B cell (primary cell): ENCODE data around the gene RIPK1. TPM values are rescaled to one million over a fixed set of nuclear protein-coding genes. Genes with fewer than 3 reads are reported as not detected.

ENCODE experiments used
- ATAC-seq: fragments of 200-7000 bp; cut with Tn5 transposase; one replicate; pipeline ENCODE4 v1.10.0; 2021; ENCODE audit warnings: low read depth, mild to moderate bottlenecking, moderate number of reproducible peaks, moderate library complexity
- CTCF ChIA-PET: fragments of 350-600 bp; sonication (Branson Sonifier 250); formaldehyde crosslinking; loops from one replicate; lab custom pipeline; 2021; ENCODE audit warnings: antibody characterized with exemption, inconsistent platforms; lab: Charles Lee
- POLR2A ChIA-PET: fragments of 350-600 bp; sonication (Branson Sonifier 250); formaldehyde crosslinking; loops from one replicate; lab custom pipeline; 2021; ENCODE audit warnings: antibody characterized with exemption; lab: Charles Lee
- DNase-seq: peaks from one replicate; pipeline ENCODE4 v3.0.0; 2013
- H2AFZ ChIP-seq: 2 replicates; pipeline ENCODE4 v1.6.1; 2012; ENCODE audit warnings: mild to moderate bottlenecking, low read depth, low read length; ENCODE audit not compliant: insufficient read depth, poor library complexity, severe bottlenecking
- H3K27ac ChIP-seq, 2 donors: 1 replicate in 1 of 2; 2 replicates in 1 of 2; pipeline ENCODE4 v1.5.1; 2012 to 2013; ENCODE audit warnings: low read length in 2 of 2, mild to moderate bottlenecking in 2 of 2, moderate library complexity in 1 of 2
- H3K27me3 ChIP-seq, 4 experiments: fragments of 200-600 bp in 1 of 4; sonication (generic) in 1 of 4; replicated peaks in 1 of 4; 1 replicate in 2 of 4; 2 replicates in 2 of 4; pipeline versions ENCODE4 v1.6.1 to v1.7.0; 2013 to 2016; ENCODE audit warnings: low read length in 3 of 4, mild to moderate bottlenecking in 2 of 4, mixed read lengths in 1 of 4, moderate library complexity in 1 of 4; ENCODE audit not compliant: insufficient read depth in 4 of 4, control insufficient read depth in 3 of 4; ENCODE audit errors: control extremely low read depth in 1 of 4
- H3K36me3 ChIP-seq, 2 experiments: replicated peaks in 1 of 2; 1 replicate in 1 of 2; 2 replicates in 1 of 2; pipeline versions ENCODE4 v1.6.1 to v1.7.1; 2013; ENCODE audit warnings: low read length in 1 of 2; ENCODE audit not compliant: insufficient read depth in 2 of 2, control insufficient read depth in 1 of 2; ENCODE audit errors: control extremely low read depth in 1 of 2, extremely low read depth in 1 of 2
- H3K4me1 ChIP-seq, 2 donors: fragments of 200-600 bp in 1 of 2; sonication (generic) in 1 of 2; 1 replicate in 1 of 2; 2 replicates in 1 of 2; pipeline versions ENCODE4 v1.5.1 to v1.6.1; 2013 to 2017; ENCODE audit warnings: low read length in 2 of 2; ENCODE audit not compliant: control insufficient read depth in 2 of 2, insufficient read depth in 2 of 2
- H3K4me2 ChIP-seq: replicated peaks from 2 replicates; pipeline ENCODE3; 2012; ENCODE audit warnings: mild to moderate bottlenecking, low read depth, low read length; ENCODE audit not compliant: poor library complexity, severe bottlenecking
- H3K4me3 ChIP-seq, 5 experiments: fragments of 200-600 bp in 1 of 5; sonication (generic) in 1 of 5; 1 replicate in 3 of 5; 2 replicates in 2 of 5; pipeline versions ENCODE4 v1.5.1 to v1.7.0; 2011 to 2016; ENCODE audit warnings: low read length in 4 of 5, mild to moderate bottlenecking in 4 of 5, low read depth in 2 of 5, control low read depth in 1 of 5, moderate library complexity in 1 of 5; ENCODE audit not compliant: insufficient read depth in 1 of 5; ENCODE audit errors: control extremely low read depth in 1 of 5, extremely low read depth in 1 of 5
- H3K79me2 ChIP-seq: fragments of 200-600 bp; sonication (generic); one replicate; pipeline ENCODE4 v1.6.0; 2016; ENCODE audit warnings: low read length; ENCODE audit not compliant: control insufficient read depth, insufficient read depth
- H3K9ac ChIP-seq: fragments of 200-600 bp; sonication (generic); 2 replicates; pipeline ENCODE4 v1.6.1; 2017; ENCODE audit warnings: mild to moderate bottlenecking, low read length, moderate library complexity
- H3K9me3 ChIP-seq, 3 donors: one replicate each; pipeline versions ENCODE4 v1.6.1 to v1.7.1; 2013; ENCODE audit warnings: low read length in 2 of 3; ENCODE audit not compliant: control insufficient read depth in 2 of 3, insufficient read depth in 1 of 3; ENCODE audit errors: control extremely low read depth in 1 of 3
- H4K20me1 ChIP-seq: 2 replicates; pipeline ENCODE4 v1.6.0; 2012; ENCODE audit warnings: mild to moderate bottlenecking, low read length; ENCODE audit not compliant: insufficient read depth, control insufficient read depth, poor library complexity, severe bottlenecking
- H3K27ac Mint-ChIP-seq: one replicate; pipeline ENCODE4 v1.8.0; 2021; ENCODE audit warnings: mixed read lengths
- H3K27me3 Mint-ChIP-seq: one replicate; pipeline ENCODE4 v1.8.0; 2021; ENCODE audit warnings: mixed read lengths
- H3K4me1 Mint-ChIP-seq: one replicate; pipeline ENCODE4 v1.8.0; 2021; ENCODE audit warnings: mixed read lengths
- H3K4me3 Mint-ChIP-seq: one replicate; pipeline ENCODE4 v1.8.0; 2021; ENCODE audit warnings: mixed read lengths
- H3K9me3 Mint-ChIP-seq: one replicate; pipeline ENCODE4 v1.8.0; 2022; ENCODE audit warnings: mixed read lengths; ENCODE audit not compliant: insufficient read depth
- EZH2 ChIP-seq: IDR thresholded peaks from 2 replicates; pipeline ENCODE4 v1.6.1; 2012; ENCODE audit warnings: borderline replicate concordance, low read depth, mild to moderate bottlenecking, moderate library complexity, low read length; ENCODE audit not compliant: insufficient read depth, poor library complexity, severe bottlenecking
- WGBS: methylation state at CpG from one replicate; pipeline ENCODE4 v1.1.5; 2013; ENCODE audit warnings: missing lambda C conversion rate; ENCODE audit not compliant: insufficient coverage; 5-methylcytosine and 5-hydroxymethylcytosine counted together
- intact Hi-C: fragments of 100-400 bp; cut with micrococcal nuclease; formaldehyde crosslinking; loops from one replicate; pipeline ENCODE4 v1.10.0; 2022
- polyA plus RNA-seq: library from polyadenylated mRNA; depleted of rRNA; stranded (reverse); fragments of >200 nt; gene quantifications from 2 replicates; pipeline ENCODE4 v1.2.3, GENCODE V29; 2012
- total RNA-seq, 2 donors: library from RNA; stranded (reverse); fragments of 120-200 nt in 1 of 2; gene quantifications; 1 replicate in 1 of 2; 2 replicates in 1 of 2; pipeline versions ENCODE4 v1.2.3 to v1.2.4, GENCODE V29; 2013 to 2022
- TF ChIP-seq, protein P1 (sequence below): fragments of 200-600 bp; IDR thresholded peaks from one replicate; pipeline ENCODE4 v1.8.0; 2022; ENCODE audit warnings: antibody characterized with exemption, mild to moderate bottlenecking

The RIPK1 gene
- total and polyA plus RNA-seq, 2 donors (not counting 1 experiment from before 2014, with no cell fraction given): 7.3 to 26.2 TPM

DNA sequence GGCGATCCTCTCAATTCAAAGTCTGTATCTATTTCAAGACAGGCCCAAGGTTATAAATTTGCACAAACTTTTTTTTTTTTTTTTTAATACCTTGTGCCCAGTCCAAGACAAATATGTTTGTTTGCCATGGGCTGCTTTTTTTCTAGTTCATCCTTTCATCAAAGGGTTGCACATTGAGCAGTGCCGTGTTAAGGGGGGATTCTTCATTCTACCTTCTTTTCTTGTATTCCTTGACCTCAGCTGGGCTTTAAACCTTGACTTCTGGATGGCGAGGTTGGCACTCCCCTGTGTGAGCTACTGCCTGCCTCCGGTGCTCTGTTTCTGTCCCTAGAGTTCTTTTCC lies 7.4 kb downstream of the RIPK1 start:
- peaks cover 71% of the 10 kb centered on the region for H3K79me2 ChIP-seq
- peaks cover 39% of the 10 kb centered on the region for H3K4me1 Mint-ChIP-seq
- peaks cover 13 to 15% of the 10 kb centered on the region in 2 donors for H3K4me1 ChIP-seq
- no peak for ATAC-seq
- no peaks in the 10 kb centered on the region for H3K9me3 Mint-ChIP-seq
- no peak overlapping the region for H3K4me3 Mint-ChIP-seq
- no peak overlapping the region for H3K9ac ChIP-seq
- H3K4me2 ChIP-seq: peak overlapping the region; percentile 38
- TF ChIP-seq, protein P1, sequence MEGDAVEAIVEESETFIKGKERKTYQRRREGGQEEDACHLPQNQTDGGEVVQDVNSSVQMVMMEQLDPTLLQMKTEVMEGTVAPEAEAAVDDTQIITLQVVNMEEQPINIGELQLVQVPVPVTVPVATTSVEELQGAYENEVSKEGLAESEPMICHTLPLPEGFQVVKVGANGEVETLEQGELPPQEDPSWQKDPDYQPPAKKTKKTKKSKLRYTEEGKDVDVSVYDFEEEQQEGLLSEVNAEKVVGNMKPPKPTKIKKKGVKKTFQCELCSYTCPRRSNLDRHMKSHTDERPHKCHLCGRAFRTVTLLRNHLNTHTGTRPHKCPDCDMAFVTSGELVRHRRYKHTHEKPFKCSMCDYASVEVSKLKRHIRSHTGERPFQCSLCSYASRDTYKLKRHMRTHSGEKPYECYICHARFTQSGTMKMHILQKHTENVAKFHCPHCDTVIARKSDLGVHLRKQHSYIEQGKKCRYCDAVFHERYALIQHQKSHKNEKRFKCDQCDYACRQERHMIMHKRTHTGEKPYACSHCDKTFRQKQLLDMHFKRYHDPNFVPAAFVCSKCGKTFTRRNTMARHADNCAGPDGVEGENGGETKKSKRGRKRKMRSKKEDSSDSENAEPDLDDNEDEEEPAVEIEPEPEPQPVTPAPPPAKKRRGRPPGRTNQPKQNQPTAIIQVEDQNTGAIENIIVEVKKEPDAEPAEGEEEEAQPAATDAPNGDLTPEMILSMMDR: no peak
- no peak for TF ChIP-seq EZH2
- ChIA-PET POLR2A (no interaction called here), CTCF (interaction anchor here (0.5 to 1.7 kb wide), 2 partner anchors 50 to 107 kb away, joined by 3 to 8 read pairs; no protein-coding TSS in a partner anchor)
- no peaks in the 10 kb centered on the region for H3K27me3 Mint-ChIP-seq
- H3K36me3 ChIP-seq: peaks cover 7 to 21% of the 10 kb centered on the region in 2 experiments
- intact Hi-C loops: no loop called here
- WGBS: 75% methylated on average over 1 of the region's 4 CpGs
- peaks cover 45% of the 10 kb centered on the region for H4K20me1 ChIP-seq
- H3K4me3 ChIP-seq: no peak overlapping the region
- H3K9me3 ChIP-seq: peaks cover 0 to 2% (median 0%) of the 10 kb centered on the region in 3 donors
- no peak for DNase-seq
- H3K27ac Mint-ChIP-seq: no peak overlapping the region
- H3K27me3 ChIP-seq: no peaks in the 10 kb centered on the region
- no peak overlapping the region for H3K27ac ChIP-seq
- H2AFZ ChIP-seq: no peak overlapping the region

DNA sequence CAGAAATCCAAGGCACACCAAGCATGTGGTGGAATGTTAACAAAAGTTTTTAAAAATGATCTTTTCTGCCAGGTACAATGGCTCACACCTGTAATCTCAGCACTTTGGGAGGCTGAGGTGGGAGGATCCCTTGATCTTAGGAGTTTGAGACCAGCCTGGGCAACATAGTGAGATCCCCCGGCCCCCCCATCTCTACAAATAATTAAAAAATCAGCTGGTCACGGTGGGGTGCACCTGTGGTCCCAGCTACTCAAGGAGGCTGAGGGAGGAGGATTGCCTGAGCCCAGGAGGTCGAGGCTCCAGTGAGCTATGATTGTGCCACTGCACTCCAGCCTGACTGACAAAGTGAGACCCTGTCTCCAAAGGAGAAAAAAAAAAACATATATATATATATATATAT lies 8.0 kb downstream of the RIPK1 start:
- Histone ChIP-seq H2AFZ (no peak overlapping the region), H3K9me3 (peaks cover 0 to 2% (median 0%) of the 10 kb centered on the region in 3 donors), H4K20me1 (peaks cover 45% of the 10 kb centered on the region), H3K27ac (no peak overlapping the region), H3K79me2 (peaks cover 69% of the 10 kb centered on the region), H3K27me3 (no peaks in the 10 kb centered on the region), H3K4me3 (no peak overlapping the region), H3K4me2 (no peak overlapping the region), H3K36me3 (peaks cover 7 to 27% of the 10 kb centered on the region in 2 experiments), H3K9ac (no peak overlapping the region), H3K4me1 (peaks cover 13 to 15% of the 10 kb centered on the region in 2 donors)
- intact Hi-C loops: no loop called here
- no peak overlapping the region for H3K27ac Mint-ChIP-seq
- no peak overlapping the region for H3K4me3 Mint-ChIP-seq
- no peaks in the 10 kb centered on the region for H3K27me3 Mint-ChIP-seq
- ATAC-seq: no peak
- POLR2A ChIA-PET: interaction anchor here (0.6 kb wide), 1 partner anchor 830 kb away, joined by 3 read pairs; no protein-coding TSS in a partner anchor
- TF ChIP-seq, protein P1: no peak
- no peak for TF ChIP-seq EZH2
- 83% methylated on average over 1 of the region's 3 CpGs for WGBS
- no peak for DNase-seq
- CTCF ChIA-PET: interaction anchor here (1.7 kb wide), 1 partner anchor 50 kb away, joined by 8 read pairs; no protein-coding TSS in a partner anchor
- H3K4me1 Mint-ChIP-seq: peaks cover 36% of the 10 kb centered on the region
- no peaks in the 10 kb centered on the region for H3K9me3 Mint-ChIP-seq
